ENCODE measurements around the gene MKRN2OS.

- TF ChIP-seq CTCF (IDR thresholded peaks at IDR 0.05; ENCODE audit: low read length) (no peak), EZH2 (optimal IDR thresholded peaks at IDR 0.05; ENCODE audit: low read depth, low read length) (no peak)
Measured at GRCh38 chr3:12561397-12561796, 16.1 kb upstream of the MKRN2OS start.
